SK-N-SH (cell line): ENCODE data around the gene ACADL.

Experiments used
- CTCF ChIP-seq: fragments of 200-600 bp; sonication (generic); IDR thresholded peaks from 2 replicates; pipeline ENCODE4 v1.6.1; 2017; ENCODE audit warnings: antibody characterized with exemption, mild to moderate bottlenecking, moderate library complexity
- MAX ChIP-seq: IDR thresholded peaks from 2 replicates; pipeline ENCODE4 v1.4.0; 2012; ENCODE audit warnings: low read depth
- MXI1 ChIP-seq: IDR thresholded peaks from 2 replicates; pipeline ENCODE4 v1.6.1; 2012; ENCODE audit warnings: mild to moderate bottlenecking, low read depth, low read length, improper control_type of control experiment
- RAD21 ChIP-seq: IDR thresholded peaks from 2 replicates; pipeline ENCODE4 v1.6.1; 2012; ENCODE audit warnings: mild to moderate bottlenecking, low read length
- REST ChIP-seq: IDR thresholded peaks from 2 replicates; pipeline ENCODE4 v1.6.1; 2012; ENCODE audit warnings: mild to moderate bottlenecking, low read depth, low read length, moderate library complexity

GRCh38 chr2:210210185-210210584, 15.1 kb downstream of the ACADL start:
- TF ChIP-seq RAD21 (no peak), CTCF (no peak), REST (no peak), MXI1 (no peak), MAX (no peak)
